HK-2 (cell line): Measurements from ENCODE around the gene TFB1M.
A peak's percentile ranks its signal among the peaks of the same experiment; 100 is the strongest.
"Not testable (repeated sequence)": the region's sequence is repeated elsewhere in the genome, so short reads cannot be mapped to it uniquely, and the experiment has no call there.

Experiments
- DNase-seq: peaks from one replicate; pipeline ENCODE4 v3.0.0-alpha.2; 2018; ENCODE audit not compliant: unreplicated experiment

TFB1M gene

DNA sequence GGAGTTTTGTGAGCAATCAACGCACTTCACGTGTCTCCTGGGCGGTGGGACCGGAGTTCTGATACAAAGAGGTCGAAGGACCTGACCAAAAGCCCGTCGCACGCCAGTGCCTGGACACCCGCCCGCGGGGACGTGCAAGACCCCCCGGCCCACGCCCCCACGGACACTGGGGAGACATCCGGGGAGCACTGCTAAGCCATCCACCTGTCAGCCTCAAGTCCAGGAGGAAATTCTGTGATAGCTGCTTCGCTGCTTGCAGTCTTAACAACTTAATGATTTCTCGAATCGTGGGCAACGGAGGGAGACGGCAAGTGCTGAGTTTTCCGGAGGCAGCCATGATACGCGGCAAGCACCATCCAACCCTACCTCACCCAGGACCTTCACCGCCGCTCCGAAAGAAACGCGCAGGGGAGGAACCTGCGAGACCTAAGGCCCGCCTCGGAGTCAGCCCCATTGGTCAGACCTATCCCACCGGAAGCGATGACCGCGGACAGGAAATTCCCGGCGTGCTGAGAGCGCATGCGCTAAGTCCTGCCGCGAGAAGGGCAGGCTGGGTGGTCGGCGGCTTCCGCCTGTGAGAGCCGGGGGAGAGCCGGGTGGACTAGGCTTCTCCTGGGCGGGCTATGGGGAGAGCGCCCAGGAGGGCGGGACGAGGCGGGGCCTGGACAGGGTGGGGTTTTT, at the start of gene TFB1M:
TFB1M (minus strand) TSS at position 393 of the 681 bp plus-strand sequence; CDS start at position 337, 56 bp downstream.
- peak; percentile 99 for DNase-seq

DNA sequence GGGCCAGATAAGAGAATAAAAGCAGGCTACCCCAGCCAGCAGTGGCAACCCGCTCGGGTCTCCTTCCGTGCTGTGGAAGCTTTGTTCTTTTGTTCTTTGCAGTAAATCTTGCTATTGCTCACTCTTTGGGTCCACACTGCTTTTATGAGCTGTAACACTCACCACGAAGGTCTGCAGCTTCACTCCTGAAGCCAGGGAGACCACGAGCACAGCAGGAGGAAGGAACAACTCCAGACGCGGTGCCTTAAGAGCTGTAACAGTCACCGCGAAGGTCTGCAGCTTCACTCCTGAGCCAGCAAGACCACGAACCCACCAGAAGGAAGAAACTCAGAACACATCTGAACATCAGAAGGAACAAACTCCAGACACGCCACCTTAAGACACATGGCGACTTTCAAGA, 49.7 kb upstream of the TFB1M start:
- not testable (repeated sequence) for DNase-seq

DNA sequence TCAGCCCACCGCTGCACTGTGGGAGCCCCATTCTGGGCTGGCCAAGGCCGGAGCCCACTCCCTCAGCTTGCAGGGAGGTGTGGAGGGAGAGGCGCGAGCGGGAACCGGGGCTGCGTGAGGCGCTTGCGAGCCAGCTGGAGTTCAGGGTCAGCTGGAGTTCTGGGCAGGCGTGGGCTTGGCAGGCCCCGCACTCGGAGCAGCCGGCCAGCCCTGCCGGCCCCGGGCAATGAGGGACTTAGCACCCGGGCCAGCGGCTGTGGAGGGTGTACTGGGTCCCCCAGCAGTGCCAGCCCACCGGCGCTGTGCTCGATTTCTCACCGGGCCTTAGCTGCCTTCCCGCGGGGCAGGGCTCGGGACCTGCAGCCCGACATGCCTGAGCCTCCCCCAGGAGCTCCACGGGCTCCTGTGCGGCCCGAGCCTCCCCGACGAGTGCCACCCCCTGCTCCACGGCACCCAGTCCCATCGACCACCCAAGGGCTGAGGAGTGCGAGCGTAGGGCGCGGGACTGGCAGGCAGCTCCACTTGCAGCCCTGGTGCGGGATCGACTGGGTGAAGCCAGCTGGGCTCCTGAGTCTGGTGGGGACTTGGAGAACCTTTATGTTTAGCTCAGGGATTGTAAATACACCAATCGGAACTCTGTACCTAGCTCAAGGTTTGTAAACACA, 48.8 kb upstream of the TFB1M start:
- not testable (repeated sequence) for DNase-seq

- no peak for DNase-seq
Measured at GRCh38 chr6:155354167-155354566, 39.9 kb upstream of the TFB1M start.

- no peak for DNase-seq
Measured at GRCh38 chr6:155352811-155353210, 38.5 kb upstream of the TFB1M start.

GRCh38 chr6:155352130-155352420, 37.8 kb upstream of the TFB1M start:
- DNase-seq, result no peak

DNA sequence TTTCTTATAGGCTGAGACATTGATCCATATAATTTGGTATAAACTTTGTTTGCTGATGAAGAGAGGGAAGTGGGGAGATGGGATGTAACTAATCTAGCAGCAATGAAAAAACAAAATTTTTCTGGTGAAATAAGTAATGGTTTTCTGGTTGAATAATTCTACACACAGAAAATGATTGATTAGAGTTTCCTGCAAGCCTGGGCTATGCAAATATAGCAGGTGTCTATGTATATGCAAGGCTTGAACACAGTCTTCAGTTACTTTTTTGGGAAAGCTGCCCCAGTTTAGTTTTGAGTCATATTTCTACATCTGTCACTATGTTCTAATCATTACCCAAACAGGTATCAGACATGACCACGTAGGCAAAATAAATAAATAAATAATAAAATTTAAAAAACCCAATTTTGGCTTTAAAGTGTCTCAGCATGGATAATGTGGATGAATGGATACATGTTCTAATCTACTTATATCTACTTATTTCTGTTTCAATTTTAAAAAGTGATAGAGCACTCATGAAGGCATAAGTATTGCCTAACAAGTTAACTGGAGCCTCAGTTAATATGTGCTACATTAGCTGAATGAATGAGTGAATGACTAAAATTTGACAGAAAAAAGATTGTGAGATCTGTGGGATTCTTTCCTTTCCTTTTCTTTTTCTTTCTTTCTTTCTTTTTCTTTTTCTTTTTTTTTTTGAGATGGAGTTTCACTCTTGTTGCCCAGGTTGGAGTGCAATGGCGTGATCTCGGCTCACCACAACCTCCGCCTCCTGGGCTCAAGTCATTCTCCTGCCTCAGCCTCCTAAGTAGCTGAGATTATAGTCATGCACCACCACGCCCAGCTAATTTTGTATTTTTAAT, 37.2 kb upstream of the TFB1M start:
- DNase-seq, result no peak

GRCh38 chr6:155349956-155350355, 35.7 kb upstream of the TFB1M start:
- DNase-seq, result no peak

GRCh38 chr6:155349129-155349528, 34.8 kb upstream of the TFB1M start:
- no peak for DNase-seq

- no peak for DNase-seq
Measured at GRCh38 chr6:155347800-155348199, 33.5 kb upstream of the TFB1M start.

DNA sequence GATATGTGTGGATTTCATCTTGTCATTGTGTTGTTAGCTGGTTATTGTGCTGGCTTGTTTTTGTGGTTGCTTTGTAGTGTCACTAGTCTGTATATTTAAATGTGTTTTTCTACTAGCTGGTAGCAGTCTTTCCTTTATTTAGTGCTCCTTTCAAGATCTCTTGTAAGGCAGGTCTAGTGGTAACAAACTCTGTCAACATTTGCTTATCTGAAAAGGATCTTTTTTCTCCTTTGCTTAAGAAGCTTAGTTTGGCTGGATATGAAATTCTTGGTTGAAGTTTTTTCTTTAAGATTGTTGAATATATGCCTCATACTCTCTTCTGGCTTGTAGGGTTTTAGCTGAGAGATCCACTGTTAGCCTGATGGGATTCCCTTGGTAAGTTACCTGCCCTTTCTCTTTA, 32.7 kb upstream of the TFB1M start:
- DNase-seq, result no peak

- no peak for DNase-seq
Measured at GRCh38 chr6:155344341-155345006, 30.2 kb upstream of the TFB1M start.

DNA sequence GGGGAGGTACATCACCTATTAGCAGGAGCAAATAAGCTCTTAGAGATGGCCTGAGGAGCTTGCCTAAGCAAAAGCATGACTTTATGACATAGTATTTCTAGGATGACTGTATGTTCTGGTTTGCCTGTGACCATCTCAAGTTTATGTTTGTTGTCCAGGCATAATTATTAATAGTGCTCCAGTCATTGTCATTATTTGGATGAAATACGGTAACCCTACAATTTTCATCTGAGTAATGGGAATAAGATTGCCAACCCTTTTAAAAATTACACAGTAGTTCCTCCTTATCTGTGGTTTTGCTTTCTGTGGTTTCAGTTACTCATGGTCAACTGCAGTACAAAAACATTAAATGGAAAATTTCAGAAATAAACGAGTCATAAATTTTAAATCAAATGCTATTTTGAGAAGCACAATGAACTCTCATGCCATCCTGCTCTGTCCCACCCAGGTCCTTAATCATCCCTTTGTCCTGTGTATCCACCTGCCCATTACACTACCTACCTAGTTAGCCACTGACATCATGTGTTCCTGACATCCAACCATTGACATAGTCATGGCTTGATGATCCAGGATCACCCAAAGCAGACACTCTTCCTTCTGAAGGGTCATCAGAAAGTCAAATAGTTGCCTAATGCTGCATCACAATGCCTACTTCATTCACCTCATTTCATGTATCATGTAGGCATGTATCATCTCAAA, 27.0 kb upstream of the TFB1M start:
- DNase-seq, result no peak

- no peak for DNase-seq
Measured at GRCh38 chr6:155340464-155341129, 26.3 kb upstream of the TFB1M start.

DNA sequence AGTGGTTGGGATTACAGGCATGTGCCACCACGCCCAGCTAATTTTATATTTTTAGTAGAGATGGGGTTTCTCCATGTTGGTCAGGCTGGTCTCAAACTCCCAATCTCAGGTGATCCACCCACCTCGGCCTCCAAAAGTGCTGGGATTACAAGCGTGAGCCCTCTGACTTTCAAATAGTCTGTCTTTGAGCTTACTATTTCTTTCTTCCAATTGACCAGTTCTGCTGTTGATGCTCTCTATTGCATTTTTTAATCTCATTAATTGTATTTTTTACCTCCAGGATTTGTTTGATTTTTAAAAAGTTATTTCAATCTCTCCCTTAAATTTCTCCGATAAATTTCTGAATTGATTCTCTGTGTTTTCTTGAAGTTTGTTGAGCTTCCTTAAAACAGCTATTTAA, 25.6 kb upstream of the TFB1M start:
- DNase-seq, result not testable (repeated sequence)

- not testable (repeated sequence) for DNase-seq
Measured at GRCh38 chr6:155338237-155338636, 24.0 kb upstream of the TFB1M start.

DNA sequence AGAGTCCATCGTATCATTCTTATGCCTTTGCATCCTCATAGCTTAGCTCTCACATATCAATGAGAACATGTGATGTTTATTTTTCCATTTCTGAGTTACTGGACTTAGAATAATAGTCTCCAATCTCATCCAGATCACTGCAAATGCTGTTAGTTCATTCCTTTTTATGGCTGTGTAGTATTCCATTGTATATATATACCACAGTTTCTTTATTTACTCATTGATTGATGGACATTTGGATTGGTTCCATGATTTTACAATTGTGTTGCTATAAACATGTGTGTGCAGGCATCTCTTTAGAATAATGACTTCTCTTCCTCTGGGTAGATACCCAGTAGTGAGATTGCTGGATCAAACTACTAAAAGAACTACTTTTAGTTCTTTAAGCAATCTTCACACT, 21.0 kb upstream of the TFB1M start:
- no peak for DNase-seq

DNA sequence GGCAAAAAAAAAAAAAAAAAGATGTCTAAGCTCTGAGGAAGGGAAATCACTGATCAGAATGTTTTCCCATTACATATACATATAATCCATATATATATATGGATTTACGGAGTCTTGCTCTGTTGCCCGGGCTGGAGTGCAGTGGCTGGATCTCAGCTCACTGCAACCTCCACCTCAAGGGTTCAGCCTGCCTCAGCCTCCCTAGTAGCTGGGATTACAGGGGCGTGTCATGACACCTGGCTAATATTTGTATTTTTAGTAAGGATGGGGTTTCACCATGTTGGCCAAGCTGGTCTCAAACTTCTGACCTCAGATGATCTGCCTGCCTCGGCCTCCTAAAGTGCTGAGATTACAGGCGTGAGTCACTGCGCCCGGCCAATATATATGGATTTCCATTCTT, 19.8 kb upstream of the TFB1M start:
- not testable (repeated sequence) for DNase-seq

GRCh38 chr6:155333414-155333813, 19.1 kb upstream of the TFB1M start:
- no peak for DNase-seq

GRCh38 chr6:155330922-155331321, 16.6 kb upstream of the TFB1M start:
- no peak for DNase-seq

GRCh38 chr6:155330133-155330734, 15.9 kb upstream of the TFB1M start:
- DNase-seq, result no peak
